ENCODE data around the gene NIM1K. TPM values are rescaled to one million over a fixed set of nuclear protein-coding genes. Genes with fewer than 3 reads are reported as not detected.

The NIM1K gene
- total RNA-seq, 3 donors from 2014 or later (not counting 1 experiment from before 2014, with no cell fraction given): 0.28 to 0.40 (median 0.36) TPM

DNA sequence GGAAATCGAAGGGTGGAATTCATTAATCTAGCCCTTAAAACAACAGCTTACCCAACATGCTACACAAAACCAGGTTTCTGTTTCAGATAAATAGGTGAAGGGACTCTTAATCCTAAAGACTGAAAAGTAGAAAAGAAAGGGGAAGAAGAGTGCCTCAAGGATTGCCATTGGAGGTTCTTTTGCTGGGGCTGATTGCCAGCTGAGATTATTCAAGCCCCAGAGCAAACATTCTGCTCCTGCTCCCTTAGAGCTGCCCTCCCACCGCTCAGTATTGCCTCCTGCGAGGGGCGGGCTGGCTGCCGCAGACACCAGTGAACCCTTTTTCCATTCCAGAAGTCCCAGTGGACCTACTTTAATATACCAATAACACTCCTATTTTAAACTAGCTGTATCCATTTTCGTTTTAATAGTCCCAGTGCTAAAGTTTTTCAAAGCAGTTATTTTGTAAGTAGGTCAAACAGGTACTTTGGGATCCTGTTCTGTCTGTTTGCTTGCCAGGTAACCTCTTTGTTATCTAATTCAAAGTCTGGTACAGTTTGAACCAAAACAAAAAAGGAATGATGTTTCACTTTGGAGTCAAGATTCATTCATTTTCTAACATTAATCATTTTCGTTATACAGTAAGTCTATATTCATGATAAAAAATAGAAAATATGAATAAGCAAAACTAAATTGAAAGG lies 82.5 kb downstream of the NIM1K start:
- Mint-ChIP-seq H3K27ac (no peak overlapping the region), H3K9me3 (no peaks in the 10 kb centered on the region), H3K4me3 (no peak overlapping the region), H3K4me1 (no peaks in the 10 kb centered on the region), H3K36me3 (no peaks in the 10 kb centered on the region), H3K27me3 (ENCODE audit: low read depth in 2 of 2) (peaks cover 0 to 8% of the 10 kb centered on the region in 2 donors)
- DNase-seq (no peak), ATAC-seq (no peak)
- Histone ChIP-seq H3K9me3 (ENCODE audit: control insufficient read depth, insufficient read depth, low read length) (no peaks in the 10 kb centered on the region), H3K27me3 (ENCODE audit: control insufficient read depth, insufficient read depth, low read length) (no peaks in the 10 kb centered on the region), H3K4me1 (ENCODE audit: control insufficient read depth, insufficient read depth, low read length) (no peaks in the 10 kb centered on the region), H3K4me3 (ENCODE audit: low read length) (no peak overlapping the region), H3K27ac (ENCODE audit: low read length) (no peak overlapping the region), H3K36me3 (ENCODE audit: control insufficient read depth, insufficient read depth, low read length) (no peaks in the 10 kb centered on the region)
- WGBS (ENCODE audit: insufficient coverage): 49% methylated on average over 5 of the region's 7 CpGs
- intact Hi-C loops (cut with micrococcal nuclease): no loop called here
- TF ChIP-seq, protein P1, sequence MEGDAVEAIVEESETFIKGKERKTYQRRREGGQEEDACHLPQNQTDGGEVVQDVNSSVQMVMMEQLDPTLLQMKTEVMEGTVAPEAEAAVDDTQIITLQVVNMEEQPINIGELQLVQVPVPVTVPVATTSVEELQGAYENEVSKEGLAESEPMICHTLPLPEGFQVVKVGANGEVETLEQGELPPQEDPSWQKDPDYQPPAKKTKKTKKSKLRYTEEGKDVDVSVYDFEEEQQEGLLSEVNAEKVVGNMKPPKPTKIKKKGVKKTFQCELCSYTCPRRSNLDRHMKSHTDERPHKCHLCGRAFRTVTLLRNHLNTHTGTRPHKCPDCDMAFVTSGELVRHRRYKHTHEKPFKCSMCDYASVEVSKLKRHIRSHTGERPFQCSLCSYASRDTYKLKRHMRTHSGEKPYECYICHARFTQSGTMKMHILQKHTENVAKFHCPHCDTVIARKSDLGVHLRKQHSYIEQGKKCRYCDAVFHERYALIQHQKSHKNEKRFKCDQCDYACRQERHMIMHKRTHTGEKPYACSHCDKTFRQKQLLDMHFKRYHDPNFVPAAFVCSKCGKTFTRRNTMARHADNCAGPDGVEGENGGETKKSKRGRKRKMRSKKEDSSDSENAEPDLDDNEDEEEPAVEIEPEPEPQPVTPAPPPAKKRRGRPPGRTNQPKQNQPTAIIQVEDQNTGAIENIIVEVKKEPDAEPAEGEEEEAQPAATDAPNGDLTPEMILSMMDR (IDR thresholded peaks at IDR 0.05): no peak

DNA sequence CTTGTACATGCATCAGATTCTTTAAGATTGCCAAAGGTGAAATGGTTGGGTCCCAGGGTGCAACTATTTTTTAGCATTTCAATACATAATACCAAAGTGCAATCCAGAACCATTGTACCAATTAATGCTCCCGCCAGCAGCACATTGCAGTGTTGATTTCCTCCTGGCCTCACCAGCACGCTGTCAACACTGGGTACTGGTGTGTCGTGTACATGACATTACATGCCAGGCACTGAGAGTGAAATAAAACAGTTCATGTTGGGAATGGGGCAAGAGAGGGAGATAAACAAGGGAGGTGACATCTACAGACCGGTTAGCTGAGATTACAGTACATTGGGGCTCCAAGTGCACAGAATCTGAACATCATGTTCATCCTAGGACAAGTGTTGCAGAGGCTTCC lies 83.4 kb downstream of the NIM1K start:
- no peaks in the 10 kb centered on the region for H3K4me1 Mint-ChIP-seq
- H3K9me3 Mint-ChIP-seq: no peaks in the 10 kb centered on the region
- intact Hi-C loops (cut with micrococcal nuclease): no loop called here
- no peaks in the 10 kb centered on the region for H3K36me3 Mint-ChIP-seq
- TF ChIP-seq, protein P1 (IDR thresholded peaks at IDR 0.05): no peak
- no peaks in the 10 kb centered on the region for H3K36me3 ChIP-seq (ENCODE audit: control insufficient read depth, insufficient read depth, low read length)
- H3K27ac ChIP-seq (ENCODE audit: low read length): no peak overlapping the region
- no peaks in the 10 kb centered on the region for H3K4me1 ChIP-seq (ENCODE audit: control insufficient read depth, insufficient read depth, low read length)
- H3K27ac Mint-ChIP-seq: no peak overlapping the region
- ATAC-seq: no peak
- 97% methylated on average over 4 of the region's 4 CpGs for WGBS (ENCODE audit: insufficient coverage)
- no peak for DNase-seq
- H3K4me3 Mint-ChIP-seq: no peak overlapping the region
- H3K4me3 ChIP-seq (ENCODE audit: low read length): no peak overlapping the region
- H3K9me3 ChIP-seq (ENCODE audit: control insufficient read depth, insufficient read depth, low read length): no peaks in the 10 kb centered on the region
- no peaks in the 10 kb centered on the region for H3K27me3 ChIP-seq (ENCODE audit: control insufficient read depth, insufficient read depth, low read length)
- peaks cover 0 to 8% of the 10 kb centered on the region in 2 donors for H3K27me3 Mint-ChIP-seq (ENCODE audit: low read depth in 2 of 2)

DNA sequence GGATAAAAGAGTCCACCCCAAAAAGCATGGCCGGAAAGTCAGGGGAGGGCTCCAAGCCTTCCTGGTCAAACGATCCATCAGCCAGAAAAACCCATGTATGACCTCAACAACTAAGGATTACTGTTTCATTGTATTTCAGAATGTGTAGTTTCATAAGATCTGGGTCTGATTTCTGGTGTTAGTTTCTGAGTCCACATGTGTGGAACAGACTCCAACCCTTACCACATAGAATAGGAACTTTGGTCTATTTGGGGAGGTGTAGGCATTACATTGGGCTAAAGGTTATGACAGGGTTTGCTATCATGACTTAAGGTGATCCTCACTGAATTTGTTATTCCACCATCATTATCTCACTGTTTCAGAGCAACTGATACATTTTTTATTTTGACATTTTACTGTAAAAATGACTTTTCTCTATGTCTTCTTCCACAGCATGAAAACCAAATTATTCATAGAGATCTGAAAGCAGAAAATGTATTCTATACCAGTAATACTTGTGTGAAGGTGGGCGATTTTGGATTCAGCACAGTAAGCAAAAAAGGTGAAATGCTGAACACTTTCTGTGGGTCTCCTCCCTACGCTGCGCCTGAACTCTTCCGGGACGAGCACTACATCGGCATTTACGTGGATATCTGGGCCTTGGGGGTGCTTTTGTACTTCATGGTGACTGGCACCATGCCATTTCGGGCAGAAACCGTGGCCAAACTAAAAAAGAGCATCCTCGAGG lies 87.7 kb downstream of the NIM1K start:
- no peak for DNase-seq
- Histone ChIP-seq H3K9me3 (ENCODE audit: control insufficient read depth, insufficient read depth, low read length) (no peaks in the 10 kb centered on the region), H3K36me3 (ENCODE audit: control insufficient read depth, insufficient read depth, low read length) (no peaks in the 10 kb centered on the region), H3K4me3 (ENCODE audit: low read length) (no peak overlapping the region), H3K4me1 (ENCODE audit: control insufficient read depth, insufficient read depth, low read length) (no peaks in the 10 kb centered on the region), H3K27me3 (ENCODE audit: control insufficient read depth, insufficient read depth, low read length) (no peaks in the 10 kb centered on the region), H3K27ac (ENCODE audit: low read length) (no peak overlapping the region)
- Mint-ChIP-seq H3K27ac (no peak overlapping the region), H3K27me3 (ENCODE audit: low read depth in 2 of 2) (no peaks in the 10 kb centered on the region), H3K4me3 (no peak overlapping the region), H3K4me1 (no peaks in the 10 kb centered on the region), H3K36me3 (no peaks in the 10 kb centered on the region), H3K9me3 (peaks cover 0 to 2% of the 10 kb centered on the region in 2 donors)
- ATAC-seq: no peak
- intact Hi-C loops (cut with micrococcal nuclease): no loop called here
- 95% methylated on average over 12 of the region's 12 CpGs for WGBS (ENCODE audit: insufficient coverage)
- TF ChIP-seq, protein P1 (IDR thresholded peaks at IDR 0.05): no peak

Measured in natural killer cell (primary cell).